PC-3 (cell line): ENCODE results near the gene RAB18.

Source experiments
- CTCF ChIP-seq: fragments of 300-600 bp; sonication (generic); conservative IDR thresholded peaks from 2 replicates; pipeline ENCODE4 v1.5.1; 2017; ENCODE audit warnings: antibody characterized with exemption, low read depth, mild to moderate bottlenecking, low read length
- EZH2 ChIP-seq: fragments of 300-600 bp; sonication (generic); IDR thresholded peaks from one replicate; pipeline ENCODE4 v1.6.1; 2017; ENCODE audit warnings: antibody characterized with exemption, mild to moderate bottlenecking, low read length; ENCODE audit not compliant: unreplicated experiment
- EZH2phosphoT487 ChIP-seq: fragments of 300-600 bp; sonication (generic); IDR thresholded peaks from 2 replicates; pipeline ENCODE4 v1.6.1; 2018; ENCODE audit warnings: mild to moderate bottlenecking, antibody characterized with exemption, low read length, borderline replicate concordance

DNA sequence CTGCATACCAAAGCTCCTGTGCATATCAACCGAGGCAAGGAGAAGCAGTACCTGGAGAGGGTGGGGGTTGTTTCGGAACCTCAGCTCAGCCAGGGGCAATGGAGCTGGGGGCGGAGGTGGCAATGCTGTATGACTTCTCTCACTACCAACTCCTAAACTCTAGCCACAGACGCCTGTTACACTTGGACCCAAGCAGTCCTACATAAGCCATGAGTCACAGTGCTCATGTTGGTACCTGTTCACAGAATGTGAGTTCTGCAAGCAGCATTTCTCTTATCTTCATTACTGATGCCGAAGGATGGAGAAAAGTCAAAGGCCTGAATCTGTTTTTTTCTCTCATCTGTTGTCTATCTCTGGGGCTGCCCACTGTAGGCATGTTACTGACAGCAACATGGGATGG, 3.2 kb upstream of the RAB18 start:
- no peak for TF ChIP-seq CTCF
- no peak for TF ChIP-seq EZH2
- TF ChIP-seq EZH2phosphoT487, result no peak
